ENCODE results near the gene RETREG3.
A peak's percentile ranks its signal among the peaks of the same experiment; 100 is the strongest.

Gene RETREG3

GRCh38 chr17:42565523-42566214, 43.5 kb downstream of the RETREG3 start:
- H2AK5ac ChIP-seq (ENCODE audit: low read length, severe bottlenecking): no peak overlapping the region
- peaks cover 31% of the 10 kb centered on the region for H3K79me1 ChIP-seq (replicated peaks; ENCODE audit: low read length, poor library complexity, severe bottlenecking)
- H3K14ac ChIP-seq (ENCODE audit: low read length in 2 of 2): no peak overlapping the region
- H2AFZ ChIP-seq (ENCODE audit: low read depth, low read length): no peak overlapping the region
- H3K27me3 ChIP-seq (ENCODE audit: control insufficient read depth in 1 of 2, insufficient read depth in 1 of 2, low read length in 2 of 2): no peaks in the 10 kb centered on the region
- no peak overlapping the region for H3K4ac ChIP-seq (ENCODE audit: low read depth in 1 of 2, low read length in 2 of 2)
- H3K4me1 ChIP-seq (ENCODE audit: control insufficient read depth, insufficient read depth, low read depth, low read length): peaks cover 49% of the 10 kb centered on the region
- no peak overlapping the region for H2BK5ac ChIP-seq (ENCODE audit: low read depth, low read length, poor library complexity, severe bottlenecking)
- no peak overlapping the region for H2BK120ac ChIP-seq (ENCODE audit: low read depth, low read length)
- no peak overlapping the region for H3K18ac ChIP-seq (ENCODE audit: low read depth in 1 of 2, low read length in 2 of 2)
- peak overlapping the region; percentile 2 for H4K91ac ChIP-seq (ENCODE audit: low read length)
- no peaks in the 10 kb centered on the region for H3K9me3 ChIP-seq (ENCODE audit: control insufficient read depth, low read length)
- H2BK12ac ChIP-seq (ENCODE audit: low read length in 2 of 2): no peak overlapping the region
- no peak overlapping the region for H3K23ac ChIP-seq (ENCODE audit: low read length in 2 of 2)
- no peak overlapping the region for H3K4me3 ChIP-seq (ENCODE audit: insufficient read depth in 1 of 2, low read depth in 1 of 2, low read length in 2 of 2)
- H2BK15ac ChIP-seq (ENCODE audit: low read depth, poor library complexity, severe bottlenecking): no peak overlapping the region
- WGBS: 95% methylated on average over 16 of the region's 16 CpGs
- no peak for DNase-seq
- peaks cover 57 to 61% of the 10 kb centered on the region in 2 experiments for H3K36me3 ChIP-seq (ENCODE audit: control insufficient read depth in 1 of 2, insufficient read depth in 2 of 2, low read depth in 1 of 2, low read length in 2 of 2)
- H3K9ac ChIP-seq (ENCODE audit: low read length): peak overlapping the region; percentile 91
- H4K8ac ChIP-seq (ENCODE audit: low read length): peak overlapping the region; percentile 94
- H3K4me2 ChIP-seq (ENCODE audit: low read length, poor library complexity, severe bottlenecking): no peak overlapping the region
- H3K27ac ChIP-seq (ENCODE audit: low read length, poor library complexity, severe bottlenecking): no peak overlapping the region

GRCh38 chr17:42564815-42565522, 44.2 kb downstream of the RETREG3 start:
- no peak overlapping the region for H2BK5ac ChIP-seq (ENCODE audit: low read depth, low read length, poor library complexity, severe bottlenecking)
- H3K14ac ChIP-seq (ENCODE audit: low read length in 2 of 2): no peak overlapping the region
- peaks cover 51 to 57% of the 10 kb centered on the region in 2 experiments for H3K36me3 ChIP-seq (ENCODE audit: control insufficient read depth in 1 of 2, insufficient read depth in 2 of 2, low read depth in 1 of 2, low read length in 2 of 2)
- peaks cover 31% of the 10 kb centered on the region for H3K79me1 ChIP-seq (replicated peaks; ENCODE audit: low read length, poor library complexity, severe bottlenecking)
- no peak overlapping the region for H2AK5ac ChIP-seq (ENCODE audit: low read length, severe bottlenecking)
- H3K9ac ChIP-seq (ENCODE audit: low read length): peak overlapping the region; percentile 14
- no peak overlapping the region for H3K4me2 ChIP-seq (ENCODE audit: low read length, poor library complexity, severe bottlenecking)
- peaks cover 49% of the 10 kb centered on the region for H3K4me1 ChIP-seq (ENCODE audit: control insufficient read depth, insufficient read depth, low read depth, low read length)
- no peak overlapping the region for H2BK12ac ChIP-seq (ENCODE audit: low read length in 2 of 2)
- no peaks in the 10 kb centered on the region for H3K9me3 ChIP-seq (ENCODE audit: control insufficient read depth, low read length)
- H3K4me3 ChIP-seq (ENCODE audit: insufficient read depth in 1 of 2, low read depth in 1 of 2, low read length in 2 of 2): no peak overlapping the region
- H3K27me3 ChIP-seq (ENCODE audit: control insufficient read depth in 1 of 2, insufficient read depth in 1 of 2, low read length in 2 of 2): no peaks in the 10 kb centered on the region
- H2BK15ac ChIP-seq (ENCODE audit: low read depth, poor library complexity, severe bottlenecking): no peak overlapping the region
- H2AFZ ChIP-seq (ENCODE audit: low read depth, low read length): no peak overlapping the region
- H4K8ac ChIP-seq (ENCODE audit: low read length): no peak overlapping the region
- H4K91ac ChIP-seq (ENCODE audit: low read length): no peak overlapping the region
- H3K18ac ChIP-seq (ENCODE audit: low read depth in 1 of 2, low read length in 2 of 2): no peak overlapping the region
- no peak for DNase-seq
- 89% methylated on average over 15 of the region's 15 CpGs for WGBS
- no peak overlapping the region for H2BK120ac ChIP-seq (ENCODE audit: low read depth, low read length)
- H3K27ac ChIP-seq (ENCODE audit: low read length, poor library complexity, severe bottlenecking): no peak overlapping the region
- no peak overlapping the region for H3K23ac ChIP-seq (ENCODE audit: low read length in 2 of 2)
- H3K4ac ChIP-seq (ENCODE audit: low read depth in 1 of 2, low read length in 2 of 2): no peak overlapping the region

- Histone ChIP-seq H3K9ac (ENCODE audit: low read length) (peak overlapping the region; percentile 97), H2AFZ (ENCODE audit: low read depth, low read length) (no peak overlapping the region), H3K36me3 (ENCODE audit: control insufficient read depth in 1 of 2, insufficient read depth in 2 of 2, low read depth in 1 of 2, low read length in 2 of 2) (peaks cover 40 to 47% of the 10 kb centered on the region in 2 experiments), H4K8ac (ENCODE audit: low read length) (no peak overlapping the region), H3K79me1 (replicated peaks; ENCODE audit: low read length, poor library complexity, severe bottlenecking) (peaks cover 28% of the 10 kb centered on the region), H3K14ac (ENCODE audit: low read length in 2 of 2) (no peak overlapping the region), H4K91ac (ENCODE audit: low read length) (no peak overlapping the region), H2BK12ac (ENCODE audit: low read length in 2 of 2) (no peak overlapping the region), H3K9me3 (ENCODE audit: control insufficient read depth, low read length) (no peaks in the 10 kb centered on the region), H2BK5ac (ENCODE audit: low read depth, low read length, poor library complexity, severe bottlenecking) (no peak overlapping the region), H2BK120ac (ENCODE audit: low read depth, low read length) (no peak overlapping the region), H3K27me3 (ENCODE audit: control insufficient read depth in 1 of 2, insufficient read depth in 1 of 2, low read length in 2 of 2) (no peaks in the 10 kb centered on the region), H3K4me3 (ENCODE audit: insufficient read depth in 1 of 2, low read depth in 1 of 2, low read length in 2 of 2) (peak overlapping the region in 1 of 2 experiments; percentile 95), H3K23ac (ENCODE audit: low read length in 2 of 2) (no peak overlapping the region), H3K4me1 (ENCODE audit: control insufficient read depth, insufficient read depth, low read depth, low read length) (peaks cover 49% of the 10 kb centered on the region), H3K4me2 (ENCODE audit: low read length, poor library complexity, severe bottlenecking) (no peak overlapping the region), H3K4ac (ENCODE audit: low read depth in 1 of 2, low read length in 2 of 2) (no peak overlapping the region), H3K18ac (ENCODE audit: low read depth in 1 of 2, low read length in 2 of 2) (no peak overlapping the region), H3K27ac (ENCODE audit: low read length, poor library complexity, severe bottlenecking) (no peak overlapping the region), H2BK15ac (ENCODE audit: low read depth, poor library complexity, severe bottlenecking) (no peak overlapping the region), H2AK5ac (ENCODE audit: low read length, severe bottlenecking) (no peak overlapping the region)
- no peak for DNase-seq
- WGBS: 78% methylated on average over 7 of the region's 9 CpGs
Observed at GRCh38 chr17:42563950-42564349, 45.2 kb downstream of the RETREG3 start.

- Histone ChIP-seq H2AFZ (ENCODE audit: low read depth, low read length) (no peak overlapping the region), H3K27me3 (ENCODE audit: control insufficient read depth in 1 of 2, insufficient read depth in 1 of 2, low read length in 2 of 2) (no peaks in the 10 kb centered on the region), H3K14ac (ENCODE audit: low read length in 2 of 2) (no peak overlapping the region), H3K9me3 (ENCODE audit: control insufficient read depth, low read length) (no peaks in the 10 kb centered on the region), H3K79me1 (replicated peaks; ENCODE audit: low read length, poor library complexity, severe bottlenecking) (peaks cover 24% of the 10 kb centered on the region), H3K23ac (ENCODE audit: low read length in 2 of 2) (no peak overlapping the region), H3K9ac (ENCODE audit: low read length) (peak overlapping the region; percentile 97), H2BK5ac (ENCODE audit: low read depth, low read length, poor library complexity, severe bottlenecking) (no peak overlapping the region), H3K4me1 (ENCODE audit: control insufficient read depth, insufficient read depth, low read depth, low read length) (peaks cover 46% of the 10 kb centered on the region), H3K18ac (ENCODE audit: low read depth in 1 of 2, low read length in 2 of 2) (no peak overlapping the region), H3K36me3 (ENCODE audit: control insufficient read depth in 1 of 2, insufficient read depth in 2 of 2, low read depth in 1 of 2, low read length in 2 of 2) (peaks cover 36 to 43% of the 10 kb centered on the region in 2 experiments), H2BK120ac (ENCODE audit: low read depth, low read length) (no peak overlapping the region), H3K4me2 (ENCODE audit: low read length, poor library complexity, severe bottlenecking) (no peak overlapping the region), H3K27ac (ENCODE audit: low read length, poor library complexity, severe bottlenecking) (no peak overlapping the region), H3K4ac (ENCODE audit: low read depth in 1 of 2, low read length in 2 of 2) (no peak overlapping the region), H4K8ac (ENCODE audit: low read length) (no peak overlapping the region), H3K4me3 (ENCODE audit: insufficient read depth in 1 of 2, low read depth in 1 of 2, low read length in 2 of 2) (peak overlapping the region in 1 of 2 experiments; percentile 95), H4K91ac (ENCODE audit: low read length) (no peak overlapping the region), H2BK12ac (ENCODE audit: low read length in 2 of 2) (no peak overlapping the region), H2AK5ac (ENCODE audit: low read length, severe bottlenecking) (no peak overlapping the region), H2BK15ac (ENCODE audit: low read depth, poor library complexity, severe bottlenecking) (no peak overlapping the region)
- DNase-seq: no peak
- WGBS: 84% methylated on average over 1 of the region's 1 CpG
Observed at GRCh38 chr17:42563543-42563942, 45.6 kb downstream of the RETREG3 start.

All from mesenchymal stem cell (in vitro differentiated cells and primary cell).